Common myeloid progenitor, CD34-positive (primary cell): ENCODE measurements around the gene SLIT3.

Experiments used
- CTCF ChIA-PET: fragments of 350-600 bp; sonication (Branson Sonifier 250); formaldehyde crosslinking; loops from one replicate; lab custom pipeline; 2021; ENCODE audit warnings: antibody characterized with exemption; lab: Charles Lee
- POLR2A ChIA-PET: fragments of 350-600 bp; sonication (Branson Sonifier 250); formaldehyde crosslinking; loops from one replicate; lab custom pipeline; 2021; ENCODE audit warnings: antibody characterized with exemption; lab: Charles Lee
- DNase-seq, 3 donors: peaks; one replicate each; pipeline versions ENCODE4 v3.0.0 to v3.0.0-alpha.2; 2013
- H3K27ac ChIP-seq, 2 experiments: 1 replicate in 1 of 2; 2 replicates in 1 of 2; pipeline ENCODE4 v1.7.0; 2013; ENCODE audit warnings: inconsistent platforms in 2 of 2, low read length in 2 of 2, mild to moderate bottlenecking in 2 of 2, low read depth in 1 of 2, moderate library complexity in 1 of 2; ENCODE audit not compliant: severe bottlenecking in 2 of 2, insufficient read depth in 1 of 2, poor library complexity in 1 of 2
- H3K27me3 ChIP-seq, 5 experiments: replicated peaks in 2 of 5; 1 replicate in 3 of 5; 2 replicates in 2 of 5; pipeline versions ENCODE4 v1.6.1 to v1.7.0; 2013; ENCODE audit warnings: low read length in 4 of 5, mild to moderate bottlenecking in 2 of 5, moderate library complexity in 2 of 5, inconsistent platforms in 1 of 5; ENCODE audit not compliant: insufficient read depth in 5 of 5, control insufficient read depth in 4 of 5
- H3K36me3 ChIP-seq, 4 experiments: 1 replicate in 2 of 4; 2 replicates in 2 of 4; pipeline versions ENCODE4 v1.6.1 to v1.7.0; 2013; ENCODE audit warnings: low read length in 3 of 4, control low read depth in 1 of 4, mild to moderate bottlenecking in 1 of 4; ENCODE audit not compliant: control insufficient read depth in 4 of 4, insufficient read depth in 4 of 4
- H3K4me1 ChIP-seq, 4 experiments: 1 replicate in 3 of 4; 2 replicates in 1 of 4; pipeline versions ENCODE4 v1.6.1 to v1.7.1; 2013; ENCODE audit warnings: low read length in 3 of 4, mild to moderate bottlenecking in 3 of 4, control low read depth in 1 of 4, inconsistent platforms in 1 of 4, moderate library complexity in 1 of 4; ENCODE audit not compliant: control insufficient read depth in 4 of 4, insufficient read depth in 4 of 4; ENCODE audit errors: control extremely low read depth in 1 of 4
- H3K4me3 ChIP-seq, 7 experiments: 1 replicate in 4 of 7; 2 replicates in 3 of 7; pipeline versions ENCODE4 v1.5.1 to v1.7.0; 2013; ENCODE audit warnings: mild to moderate bottlenecking in 7 of 7, low read length in 6 of 7, moderate library complexity in 6 of 7, inconsistent platforms in 2 of 7, low read depth in 2 of 7, control low read depth in 1 of 7; ENCODE audit not compliant: insufficient read depth in 4 of 7, control insufficient read depth in 1 of 7; ENCODE audit errors: extremely low read depth in 1 of 7
- H3K9me3 ChIP-seq, 5 experiments: 1 replicate in 4 of 5; 2 replicates in 1 of 5; pipeline versions ENCODE4 v1.6.1 to v1.7.1; 2013; ENCODE audit warnings: low read length in 4 of 5, mild to moderate bottlenecking in 2 of 5, inconsistent platforms in 1 of 5, low read depth in 1 of 5, moderate library complexity in 1 of 5; ENCODE audit not compliant: control insufficient read depth in 4 of 5, insufficient read depth in 2 of 5; ENCODE audit errors: control extremely low read depth in 1 of 5
- WGBS: methylation state at CpG from one replicate; pipeline ENCODE4 v1.1.5; 2013; ENCODE audit not compliant: insufficient coverage; 5-methylcytosine and 5-hydroxymethylcytosine counted together

SLIT3 gene

GRCh38 chr5:169011451-169011850 is 289.5 kb downstream of the SLIT3 start:
- Histone ChIP-seq H3K27ac (no peak overlapping the region), H3K27me3 (peaks cover 0 to 3% (median 0%) of the 10 kb centered on the region in 5 experiments), H3K36me3 (no peaks in the 10 kb centered on the region), H3K9me3 (no peaks in the 10 kb centered on the region), H3K4me3 (no peak overlapping the region), H3K4me1 (no peaks in the 10 kb centered on the region)
- 100% methylated on average over 3 of the region's 5 CpGs for WGBS
- POLR2A ChIA-PET = no interaction called here
- DNase-seq = no peak
- CTCF ChIA-PET = interaction anchor here (1.2 kb wide), 1 partner anchor 12 kb away, joined by 3 read pairs; no protein-coding TSS in a partner anchor

GRCh38 chr5:169011009-169011408 is 289.9 kb downstream of the SLIT3 start:
- H3K4me3 ChIP-seq = no peak overlapping the region
- peaks cover 0 to 3% (median 0%) of the 10 kb centered on the region in 5 experiments for H3K27me3 ChIP-seq
- no peaks in the 10 kb centered on the region for H3K9me3 ChIP-seq
- H3K36me3 ChIP-seq = no peaks in the 10 kb centered on the region
- ChIA-PET CTCF (no interaction called here), POLR2A (no interaction called here)
- WGBS = 93% methylated on average over 3 of the region's 4 CpGs
- no peaks in the 10 kb centered on the region for H3K4me1 ChIP-seq
- H3K27ac ChIP-seq = no peak overlapping the region
- DNase-seq = no peak

GRCh38 chr5:169009123-169009522 is 291.8 kb downstream of the SLIT3 start:
- Histone ChIP-seq H3K9me3 (no peaks in the 10 kb centered on the region), H3K4me1 (no peaks in the 10 kb centered on the region), H3K36me3 (no peaks in the 10 kb centered on the region), H3K4me3 (no peak overlapping the region), H3K27me3 (peaks cover 0 to 2% (median 0%) of the 10 kb centered on the region in 5 experiments), H3K27ac (no peak overlapping the region)
- ChIA-PET POLR2A (no interaction called here), CTCF (interaction anchor here (0.6 to 1.1 kb wide), 2 partner anchors 8 to 22 kb away, joined by 3 read pairs; no protein-coding TSS in a partner anchor)
- 97% methylated on average over 5 of the region's 5 CpGs for WGBS
- no peak for DNase-seq

- Histone ChIP-seq H3K27ac (no peak overlapping the region), H3K4me3 (no peak overlapping the region), H3K36me3 (no peaks in the 10 kb centered on the region), H3K27me3 (peaks cover 0 to 4% (median 0%) of the 10 kb centered on the region in 5 experiments), H3K9me3 (no peaks in the 10 kb centered on the region), H3K4me1 (no peaks in the 10 kb centered on the region)
- 100% methylated on average over 5 of the region's 8 CpGs for WGBS
- DNase-seq = no peak
- ChIA-PET CTCF (no interaction called here), POLR2A (no interaction called here)
These were observed 293.8 kb downstream of the SLIT3 start for GRCh38 chr5:169006842-169007790.

- Histone ChIP-seq H3K9me3 (no peaks in the 10 kb centered on the region), H3K4me1 (no peaks in the 10 kb centered on the region), H3K27ac (no peak overlapping the region), H3K4me3 (no peak overlapping the region), H3K27me3 (peaks cover 0 to 4% (median under 1%) of the 10 kb centered on the region in 5 experiments), H3K36me3 (no peaks in the 10 kb centered on the region)
- no peak for DNase-seq
- POLR2A ChIA-PET = no interaction called here
- CTCF ChIA-PET = interaction anchor here (1.1 to 2.3 kb wide), 2 partner anchors 17 to 257 kb away, joined by 3 to 8 read pairs; no protein-coding TSS in a partner anchor
- WGBS = 98% methylated on average over 4 of the region's 4 CpGs
These were observed 296.4 kb downstream of the SLIT3 start for GRCh38 chr5:169004551-169004950.

- H3K4me3 ChIP-seq = no peak overlapping the region
- DNase-seq = no peak
- WGBS = 96% methylated on average over 2 of the region's 11 CpGs
- H3K27me3 ChIP-seq = peaks cover 0 to 4% (median 2%) of the 10 kb centered on the region in 5 experiments
- no peaks in the 10 kb centered on the region for H3K4me1 ChIP-seq
- H3K27ac ChIP-seq = no peak overlapping the region
- POLR2A ChIA-PET = no interaction called here
- CTCF ChIA-PET = interaction anchor here (1.1 to 2.3 kb wide), 2 partner anchors 16 to 298 kb away, joined by 3 to 8 read pairs; no protein-coding TSS in a partner anchor
- H3K9me3 ChIP-seq = no peaks in the 10 kb centered on the region
- H3K36me3 ChIP-seq = no peaks in the 10 kb centered on the region
These were observed 297.0 kb downstream of the SLIT3 start for GRCh38 chr5:169003721-169004541.
